22Rv1 (cell line): Measurements from ENCODE around the gene CPLANE1.
"Not testable (repeated sequence)": the region's sequence is repeated elsewhere in the genome, so short reads cannot be mapped to it uniquely, and the experiment has no call there.

Experiments used
- CTCF ChIP-seq: fragments of 450-650 bp; IDR thresholded peaks from 2 replicates; pipeline ENCODE4 v1.5.1; 2017; ENCODE audit warnings: mild to moderate bottlenecking
- ZFX ChIP-seq: fragments of 450-650 bp; IDR thresholded peaks from 2 replicates; pipeline ENCODE4 v1.6.1; 2017; ENCODE audit warnings: antibody characterized with exemption, borderline replicate concordance

DNA sequence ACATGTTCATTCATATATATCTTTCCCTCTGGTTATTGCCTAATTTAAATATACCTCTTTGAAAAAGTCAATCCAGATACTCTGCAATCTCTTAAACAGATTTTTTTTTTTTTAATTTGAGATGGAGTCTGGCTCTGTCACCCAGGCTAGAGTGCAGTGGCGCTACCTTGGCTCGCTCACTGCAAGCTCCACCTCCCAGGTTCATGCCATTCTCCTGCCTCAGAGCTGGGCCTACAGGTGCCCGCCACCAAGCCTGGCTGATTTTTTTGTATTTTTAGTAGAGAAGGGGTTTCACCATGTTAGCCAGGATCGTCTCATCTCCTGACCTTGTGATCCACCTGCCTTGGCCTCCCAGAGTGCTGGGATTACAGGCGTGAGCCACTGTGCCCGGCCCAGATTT lies 28.8 kb downstream of the CPLANE1 start:
- TF ChIP-seq CTCF, ZFX: not testable (repeated sequence)
